Neural progenitor cell (in vitro differentiated cells): ENCODE measurements around the gene WWOX. TPM values are rescaled to one million over a fixed set of nuclear protein-coding genes. Genes with fewer than 3 reads are reported as not detected.
A peak's percentile ranks its signal among the peaks of the same experiment; 100 is the strongest.

ENCODE experiments used
- DNase-seq: peaks from one replicate; pipeline ENCODE4 v3.0.0-alpha.2; 2016; ENCODE audit warnings: low spot score
- H2AFZ ChIP-seq: fragments of 200-600 bp; sonication (generic); replicated peaks from 2 replicates; pipeline ENCODE4 v1.6.1; 2016; ENCODE audit warnings: antibody characterized with exemption
- H3F3A ChIP-seq: fragments of 200-600 bp; sonication (generic); 2 replicates; pipeline ENCODE4 v1.6.1; 2016; ENCODE audit warnings: antibody characterized with exemption, low read depth
- H3K27ac ChIP-seq: fragments of 200-600 bp; sonication (generic); 2 replicates; pipeline ENCODE4 v1.5.1; 2016; ENCODE audit warnings: mild to moderate bottlenecking
- H3K27me3 ChIP-seq: fragments of 200-600 bp; sonication (generic); 2 replicates; pipeline ENCODE4 v1.6.1; 2016; ENCODE audit warnings: mild to moderate bottlenecking, moderate library complexity
- H3K36me3 ChIP-seq: fragments of 200-600 bp; sonication (generic); 2 replicates; pipeline ENCODE4 v1.5.1; 2016
- H3K4me1 ChIP-seq: fragments of 200-600 bp; sonication (generic); 2 replicates; pipeline ENCODE4 v1.6.1; 2016; ENCODE audit warnings: mixed run types
- H3K4me2 ChIP-seq: fragments of 200-600 bp; sonication (generic); 2 replicates; pipeline ENCODE4 v1.6.1; 2016
- H3K4me3 ChIP-seq: fragments of 200-600 bp; sonication (generic); 2 replicates; pipeline ENCODE4 v1.5.1; 2016
- H3K79me2 ChIP-seq: fragments of 200-600 bp; sonication (generic); 2 replicates; pipeline ENCODE4 v1.6.1; 2016; ENCODE audit warnings: low read depth
- H3K9ac ChIP-seq: fragments of 200-600 bp; sonication (generic); 2 replicates; pipeline ENCODE4 v1.6.1; 2016
- H3K9me3 ChIP-seq: fragments of 200-600 bp; sonication (generic); 2 replicates; pipeline ENCODE4 v1.5.1; 2016; ENCODE audit warnings: low read depth
- H4K20me1 ChIP-seq: fragments of 200-600 bp; sonication (generic); 2 replicates; pipeline ENCODE4 v1.6.1; 2016; ENCODE audit warnings: low read depth
- H3K27ac Mint-ChIP-seq: 3 replicates; pipeline ENCODE4 v1.8.0; 2021; ENCODE audit warnings: mixed read lengths
- H3K27me3 Mint-ChIP-seq: 2 replicates; pipeline ENCODE4 v1.8.0; 2022; ENCODE audit warnings: low read depth, mild to moderate bottlenecking, inconsistent platforms, moderate library complexity, mixed read lengths; ENCODE audit not compliant: insufficient read depth
- H3K36me3 Mint-ChIP-seq: 3 replicates; pipeline ENCODE4 v1.8.0; 2021; ENCODE audit warnings: mixed read lengths
- H3K4me1 Mint-ChIP-seq: 3 replicates; pipeline ENCODE4 v1.8.0; 2021; ENCODE audit warnings: mixed read lengths
- H3K4me3 Mint-ChIP-seq: 3 replicates; pipeline ENCODE4 v1.8.0; 2021; ENCODE audit warnings: mild to moderate bottlenecking, moderate library complexity, mixed read lengths
- H3K9me3 Mint-ChIP-seq: 3 replicates; pipeline ENCODE4 v1.8.0; 2020; ENCODE audit warnings: mixed read lengths
- EZH2 ChIP-seq: fragments of 200-600 bp; sonication (generic); IDR thresholded peaks from 2 replicates; pipeline ENCODE4 v1.6.1; 2017; ENCODE audit warnings: antibody characterized with exemption, mild to moderate bottlenecking, moderate library complexity
- EZH2phosphoT487 ChIP-seq: fragments of 200-600 bp; sonication (generic); IDR thresholded peaks from 2 replicates; pipeline ENCODE4 v1.6.1; 2017; ENCODE audit warnings: antibody characterized with exemption
- total RNA-seq: library from RNA; depleted of rRNA; stranded (reverse); fragments of >200 nt; gene quantifications from 2 replicates; pipeline ENCODE4 v1.2.3, GENCODE V29; 2015; ENCODE audit warnings: low replicate concordance
- TF ChIP-seq, protein P1 (sequence below): fragments of 200-600 bp; sonication (generic); IDR thresholded peaks from 2 replicates; pipeline ENCODE4 v1.5.1; 2017; ENCODE audit warnings: antibody characterized with exemption, mild to moderate bottlenecking

The WWOX gene
- total RNA-seq, 1 donor from 2014 or later, result 63.7 TPM

GRCh38 chr16:78368121-78369102, 269.0 kb downstream of the WWOX start:
- H2AFZ ChIP-seq, result no peak overlapping the region
- H3K4me3 ChIP-seq, result no peak overlapping the region
- peaks cover 2% of the 10 kb centered on the region for H3K27me3 Mint-ChIP-seq
- H3K27ac Mint-ChIP-seq, result no peak overlapping the region
- no peaks in the 10 kb centered on the region for H3K9me3 ChIP-seq
- no peak overlapping the region for H3K4me3 Mint-ChIP-seq
- peaks cover 36% of the 10 kb centered on the region for H3K4me1 Mint-ChIP-seq
- no peaks in the 10 kb centered on the region for H3K27me3 ChIP-seq
- no peaks in the 10 kb centered on the region for H3K79me2 ChIP-seq
- H3K27ac ChIP-seq, result no peak overlapping the region
- peaks cover 7% of the 10 kb centered on the region for H3K9me3 Mint-ChIP-seq
- TF ChIP-seq, protein P1, sequence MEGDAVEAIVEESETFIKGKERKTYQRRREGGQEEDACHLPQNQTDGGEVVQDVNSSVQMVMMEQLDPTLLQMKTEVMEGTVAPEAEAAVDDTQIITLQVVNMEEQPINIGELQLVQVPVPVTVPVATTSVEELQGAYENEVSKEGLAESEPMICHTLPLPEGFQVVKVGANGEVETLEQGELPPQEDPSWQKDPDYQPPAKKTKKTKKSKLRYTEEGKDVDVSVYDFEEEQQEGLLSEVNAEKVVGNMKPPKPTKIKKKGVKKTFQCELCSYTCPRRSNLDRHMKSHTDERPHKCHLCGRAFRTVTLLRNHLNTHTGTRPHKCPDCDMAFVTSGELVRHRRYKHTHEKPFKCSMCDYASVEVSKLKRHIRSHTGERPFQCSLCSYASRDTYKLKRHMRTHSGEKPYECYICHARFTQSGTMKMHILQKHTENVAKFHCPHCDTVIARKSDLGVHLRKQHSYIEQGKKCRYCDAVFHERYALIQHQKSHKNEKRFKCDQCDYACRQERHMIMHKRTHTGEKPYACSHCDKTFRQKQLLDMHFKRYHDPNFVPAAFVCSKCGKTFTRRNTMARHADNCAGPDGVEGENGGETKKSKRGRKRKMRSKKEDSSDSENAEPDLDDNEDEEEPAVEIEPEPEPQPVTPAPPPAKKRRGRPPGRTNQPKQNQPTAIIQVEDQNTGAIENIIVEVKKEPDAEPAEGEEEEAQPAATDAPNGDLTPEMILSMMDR, result no peak
- TF ChIP-seq EZH2 (no peak), EZH2phosphoT487 (no peak)
- peaks cover 9% of the 10 kb centered on the region for H3F3A ChIP-seq
- no peak overlapping the region for H3K4me2 ChIP-seq
- H3K4me1 ChIP-seq, result peaks cover 11% of the 10 kb centered on the region
- no peaks in the 10 kb centered on the region for H4K20me1 ChIP-seq
- H3K36me3 ChIP-seq, result no peaks in the 10 kb centered on the region
- DNase-seq, result no peak
- peaks cover 3% of the 10 kb centered on the region for H3K36me3 Mint-ChIP-seq
- no peak overlapping the region for H3K9ac ChIP-seq

GRCh38 chr16:78372277-78372676, 272.8 kb downstream of the WWOX start:
- Mint-ChIP-seq H3K36me3 (peaks cover 4% of the 10 kb centered on the region), H3K9me3 (peaks cover 10% of the 10 kb centered on the region), H3K4me3 (no peak overlapping the region), H3K27me3 (peaks cover 2% of the 10 kb centered on the region), H3K4me1 (peaks cover 40% of the 10 kb centered on the region), H3K27ac (no peak overlapping the region)
- no peaks in the 10 kb centered on the region for H3K79me2 ChIP-seq
- H3F3A ChIP-seq, result peaks cover 9% of the 10 kb centered on the region
- H2AFZ ChIP-seq, result no peak overlapping the region
- DNase-seq, result peak; percentile 29
- H3K4me3 ChIP-seq, result no peak overlapping the region
- no peak overlapping the region for H3K27ac ChIP-seq
- no peaks in the 10 kb centered on the region for H3K27me3 ChIP-seq
- no peaks in the 10 kb centered on the region for H3K36me3 ChIP-seq
- no peaks in the 10 kb centered on the region for H4K20me1 ChIP-seq
- H3K4me2 ChIP-seq, result peak overlapping the region; percentile 33
- no peak overlapping the region for H3K9ac ChIP-seq
- TF ChIP-seq EZH2 (no peak), EZH2phosphoT487 (no peak)
- TF ChIP-seq, protein P1, result no peak
- H3K9me3 ChIP-seq, result no peaks in the 10 kb centered on the region
- peaks cover 11% of the 10 kb centered on the region for H3K4me1 ChIP-seq

DNA sequence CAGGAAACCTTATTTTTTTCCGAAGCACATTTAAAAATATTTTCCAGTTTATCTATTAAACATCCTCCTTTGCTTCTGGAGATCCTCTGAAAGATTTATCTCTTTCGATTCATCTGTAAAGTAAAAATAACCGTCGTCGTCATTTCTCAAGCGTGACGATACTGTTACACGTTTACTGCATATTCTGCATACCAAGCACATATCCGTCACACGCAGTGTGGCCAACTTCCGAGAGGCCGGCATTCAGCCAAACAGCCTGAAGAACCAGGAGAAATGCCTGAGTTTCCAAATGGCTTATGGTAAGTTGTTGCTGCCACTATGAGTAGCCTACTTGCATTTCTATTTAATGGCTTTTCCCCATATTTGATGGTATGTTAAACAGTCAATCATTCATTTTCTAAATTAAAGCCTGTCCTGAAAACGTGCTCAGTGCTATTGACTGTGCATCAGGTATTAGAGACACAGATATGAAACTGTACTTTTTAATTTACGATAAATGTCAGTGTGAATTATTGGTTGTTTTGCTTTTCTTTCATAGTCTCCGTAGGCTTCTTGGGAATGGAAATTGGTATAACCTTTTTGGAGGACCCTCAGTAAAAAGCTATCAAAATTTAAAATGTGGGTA, 275.7 kb downstream of the WWOX start:
- no peak overlapping the region for H3K27ac Mint-ChIP-seq
- no peak overlapping the region for H3K4me3 Mint-ChIP-seq
- peaks cover 9% of the 10 kb centered on the region for H3F3A ChIP-seq
- H3K27ac ChIP-seq, result no peak overlapping the region
- H4K20me1 ChIP-seq, result no peaks in the 10 kb centered on the region
- H3K9me3 Mint-ChIP-seq, result peaks cover 8% of the 10 kb centered on the region
- no peak for TF ChIP-seq EZH2phosphoT487
- TF ChIP-seq, protein P1, result no peak
- H3K9me3 ChIP-seq, result no peaks in the 10 kb centered on the region
- peaks cover 30% of the 10 kb centered on the region for H3K4me1 Mint-ChIP-seq
- peaks cover 5% of the 10 kb centered on the region for H3K27me3 Mint-ChIP-seq
- no peak for DNase-seq
- H3K79me2 ChIP-seq, result no peaks in the 10 kb centered on the region
- no peaks in the 10 kb centered on the region for H3K36me3 ChIP-seq
- peaks cover 11% of the 10 kb centered on the region for H3K4me1 ChIP-seq
- H3K4me2 ChIP-seq, result no peak overlapping the region
- H3K27me3 ChIP-seq, result no peaks in the 10 kb centered on the region
- H3K36me3 Mint-ChIP-seq, result peaks cover 4% of the 10 kb centered on the region
- no peak overlapping the region for H2AFZ ChIP-seq
- H3K9ac ChIP-seq, result no peak overlapping the region
- H3K4me3 ChIP-seq, result no peak overlapping the region
